Measurements from ENCODE around the gene CCDC106.

Gene CCDC106

GRCh38 chr19:55623561-55623960 lies 24.5 kb upstream of the CCDC106 start:
- Histone ChIP-seq H3K9me3 (ENCODE audit: insufficient read depth, low read depth, low read length) (no peaks in the 10 kb centered on the region), H3K4me3 (ENCODE audit: low read length) (peak overlapping the region; percentile 45), H3K4me1 (ENCODE audit: insufficient read depth, low read length) (no peaks in the 10 kb centered on the region), H3K27ac (ENCODE audit: low read depth, low read length) (no peak overlapping the region), H3K27me3 (ENCODE audit: insufficient read depth, low read length) (no peaks in the 10 kb centered on the region), H3K36me3 (ENCODE audit: insufficient read depth, low read length) (peaks cover 12% of the 10 kb centered on the region; the same call in 1 of the 2 replicates), H3K9ac (ENCODE audit: low read depth, low read length) (no peak overlapping the region)
- WGBS, result 92% methylated on average over 6 of the region's 7 CpGs

GRCh38 chr19:55624109-55625003 lies 23.7 kb upstream of the CCDC106 start, which contains the start of gene ZNF784:
Gene ZNF784 (minus strand): TSS chr19:55624566. CDS start chr19:55624561, 5 bp downstream.
- 2% methylated on average over 52 of the region's 56 CpGs for WGBS
- peak within 1 kb of the TSS; percentile 99 for H3K27ac ChIP-seq (ENCODE audit: low read depth, low read length)
- H3K4me1 ChIP-seq (ENCODE audit: insufficient read depth, low read length), result no peaks in the 10 kb centered on the region
- H3K4me3 ChIP-seq (ENCODE audit: low read length), result peak within 1 kb of the TSS; percentile 61
- H3K9ac ChIP-seq (ENCODE audit: low read depth, low read length), result peak within 1 kb of the TSS; percentile 74
- H3K9me3 ChIP-seq (ENCODE audit: insufficient read depth, low read depth, low read length), result no peaks in the 10 kb centered on the region
- no peaks in the 10 kb centered on the region for H3K27me3 ChIP-seq (ENCODE audit: insufficient read depth, low read length)
- H3K36me3 ChIP-seq (ENCODE audit: insufficient read depth, low read length), result peaks cover 12% of the 10 kb centered on the region; the same call in 1 of the 2 replicates

GRCh38 chr19:55625004-55625326 lies 23.0 kb upstream of the CCDC106 start:
- peak overlapping the region; percentile 61 for H3K4me3 ChIP-seq (ENCODE audit: low read length)
- peak overlapping the region; percentile 99; the same call in 1 of the 2 replicates for H3K27ac ChIP-seq (ENCODE audit: low read depth, low read length)
- H3K9ac ChIP-seq (ENCODE audit: low read depth, low read length), result no peak overlapping the region

GRCh38 chr19:55626350-55626749 lies 21.7 kb upstream of the CCDC106 start:
- no peak overlapping the region for H3K4me3 ChIP-seq (ENCODE audit: low read length)
- no peaks in the 10 kb centered on the region for H3K27me3 ChIP-seq (ENCODE audit: insufficient read depth, low read length)
- H3K36me3 ChIP-seq (ENCODE audit: insufficient read depth, low read length), result no peaks in the 10 kb centered on the region
- no peak overlapping the region for H3K9ac ChIP-seq (ENCODE audit: low read depth, low read length)
- no peaks in the 10 kb centered on the region for H3K9me3 ChIP-seq (ENCODE audit: insufficient read depth, low read depth, low read length)
- H3K27ac ChIP-seq (ENCODE audit: low read depth, low read length), result no peak overlapping the region
- H3K4me1 ChIP-seq (ENCODE audit: insufficient read depth, low read length), result no peaks in the 10 kb centered on the region
- 92% methylated on average over 10 of the region's 11 CpGs for WGBS

More at GRCh38 chr19:55625004-55625326, 23.0 kb upstream of the CCDC106 start:
- no peaks in the 10 kb centered on the region for H3K9me3 ChIP-seq (ENCODE audit: insufficient read depth, low read depth, low read length)
- peaks cover 12% of the 10 kb centered on the region; the same call in 1 of the 2 replicates for H3K36me3 ChIP-seq (ENCODE audit: insufficient read depth, low read length)
- H3K4me1 ChIP-seq (ENCODE audit: insufficient read depth, low read length), result no peaks in the 10 kb centered on the region
- 62% methylated on average over 11 of the region's 11 CpGs for whole genome bisulfite sequencing
- H3K27me3 ChIP-seq (ENCODE audit: insufficient read depth, low read length), result no peaks in the 10 kb centered on the region

GRCh38 chr19:55632463-55632834 lies 15.6 kb upstream of the CCDC106 start:
- 32% methylated on average over 3 of the region's 3 CpGs for WGBS
- Histone ChIP-seq H3K27ac (ENCODE audit: low read depth, low read length) (no peak overlapping the region), H3K4me3 (ENCODE audit: low read length) (no peak overlapping the region)

GRCh38 chr19:55633861-55634260 lies 14.2 kb upstream of the CCDC106 start:
- Histone ChIP-seq H3K4me3 (ENCODE audit: low read length) (no peak overlapping the region), H3K27ac (ENCODE audit: low read depth, low read length) (no peak overlapping the region), H3K27me3 (ENCODE audit: insufficient read depth, low read length) (no peaks in the 10 kb centered on the region), H3K9ac (ENCODE audit: low read depth, low read length) (no peak overlapping the region), H3K9me3 (ENCODE audit: insufficient read depth, low read depth, low read length) (no peaks in the 10 kb centered on the region), H3K36me3 (ENCODE audit: insufficient read depth, low read length) (peaks cover 3% of the 10 kb centered on the region; the same call in 1 of the 2 replicates), H3K4me1 (ENCODE audit: insufficient read depth, low read length) (peaks cover 7% of the 10 kb centered on the region; the same call in 1 of the 2 replicates)
- 95% methylated on average over 8 of the region's 8 CpGs for WGBS

More at GRCh38 chr19:55632463-55632834, 15.6 kb upstream of the CCDC106 start:
- no peaks in the 10 kb centered on the region for H3K27me3 ChIP-seq (ENCODE audit: insufficient read depth, low read length)
- no peaks in the 10 kb centered on the region for H3K9me3 ChIP-seq (ENCODE audit: insufficient read depth, low read depth, low read length)
- no peak overlapping the region for H3K9ac ChIP-seq (ENCODE audit: low read depth, low read length)
- no peaks in the 10 kb centered on the region for H3K36me3 ChIP-seq (ENCODE audit: insufficient read depth, low read length)
- H3K4me1 ChIP-seq (ENCODE audit: insufficient read depth, low read length), result peaks cover 7% of the 10 kb centered on the region; the same call in 1 of the 2 replicates

- Histone ChIP-seq H3K4me1 (ENCODE audit: insufficient read depth, low read length) (peaks cover 7% of the 10 kb centered on the region; the same call in 1 of the 2 replicates), H3K9me3 (ENCODE audit: insufficient read depth, low read depth, low read length) (no peaks in the 10 kb centered on the region), H3K4me3 (ENCODE audit: low read length) (peak overlapping the region; percentile 99), H3K36me3 (ENCODE audit: insufficient read depth, low read length) (peaks cover 3% of the 10 kb centered on the region; the same call in 1 of the 2 replicates), H3K27ac (ENCODE audit: low read depth, low read length) (peak overlapping the region; percentile 78), H3K27me3 (ENCODE audit: insufficient read depth, low read length) (no peaks in the 10 kb centered on the region), H3K9ac (ENCODE audit: low read depth, low read length) (peak overlapping the region; percentile 95)
- WGBS, result 9% methylated on average over 9 of the region's 9 CpGs
These were observed 12.7 kb upstream of the CCDC106 start for GRCh38 chr19:55635334-55635717.

- Histone ChIP-seq H3K9ac (ENCODE audit: low read depth, low read length) (peak overlapping the region; percentile 95), H3K4me3 (ENCODE audit: low read length) (peak overlapping the region; percentile 99), H3K27me3 (ENCODE audit: insufficient read depth, low read length) (no peaks in the 10 kb centered on the region), H3K9me3 (ENCODE audit: insufficient read depth, low read depth, low read length) (no peaks in the 10 kb centered on the region), H3K4me1 (ENCODE audit: insufficient read depth, low read length) (peaks cover 7% of the 10 kb centered on the region; the same call in 1 of the 2 replicates), H3K27ac (ENCODE audit: low read depth, low read length) (no peak overlapping the region), H3K36me3 (ENCODE audit: insufficient read depth, low read length) (peaks cover 3% of the 10 kb centered on the region; the same call in 1 of the 2 replicates)
- WGBS, result 79% methylated on average over 7 of the region's 7 CpGs
These were observed 12.1 kb upstream of the CCDC106 start for GRCh38 chr19:55635856-55636440.

- H3K9me3 ChIP-seq (ENCODE audit: insufficient read depth, low read depth, low read length), result no peaks in the 10 kb centered on the region
- H3K4me1 ChIP-seq (ENCODE audit: insufficient read depth, low read length), result peaks cover 7% of the 10 kb centered on the region; the same call in 1 of the 2 replicates
- no peaks in the 10 kb centered on the region for H3K27me3 ChIP-seq (ENCODE audit: insufficient read depth, low read length)
- H3K36me3 ChIP-seq (ENCODE audit: insufficient read depth, low read length), result peaks cover 3% of the 10 kb centered on the region; the same call in 1 of the 2 replicates
- H3K4me3 ChIP-seq (ENCODE audit: low read length), result no peak overlapping the region
- whole genome bisulfite sequencing, result 96% methylated on average over 4 of the region's 4 CpGs
- no peak overlapping the region for H3K9ac ChIP-seq (ENCODE audit: low read depth, low read length)
- H3K27ac ChIP-seq (ENCODE audit: low read depth, low read length), result no peak overlapping the region
These were observed 11.3 kb upstream of the CCDC106 start for GRCh38 chr19:55636723-55637122.

GRCh38 chr19:55637534-55637933 lies 10.5 kb upstream of the CCDC106 start:
- no peak overlapping the region for H3K27ac ChIP-seq (ENCODE audit: low read depth, low read length)
- peaks cover 7% of the 10 kb centered on the region; the same call in 1 of the 2 replicates for H3K4me1 ChIP-seq (ENCODE audit: insufficient read depth, low read length)
- no peaks in the 10 kb centered on the region for H3K9me3 ChIP-seq (ENCODE audit: insufficient read depth, low read depth, low read length)
- no peak overlapping the region for H3K4me3 ChIP-seq (ENCODE audit: low read length)
- peaks cover 3% of the 10 kb centered on the region; the same call in 1 of the 2 replicates for H3K36me3 ChIP-seq (ENCODE audit: insufficient read depth, low read length)
- 83% methylated on average over 11 of the region's 11 CpGs for WGBS
- H3K9ac ChIP-seq (ENCODE audit: low read depth, low read length), result no peak overlapping the region
- no peaks in the 10 kb centered on the region for H3K27me3 ChIP-seq (ENCODE audit: insufficient read depth, low read length)

GRCh38 chr19:55638864-55639359 lies 9.1 kb upstream of the CCDC106 start:
- Histone ChIP-seq H3K9ac (ENCODE audit: low read depth, low read length) (no peak overlapping the region), H3K27ac (ENCODE audit: low read depth, low read length) (no peak overlapping the region), H3K4me1 (ENCODE audit: insufficient read depth, low read length) (peaks cover 7% of the 10 kb centered on the region; the same call in 1 of the 2 replicates), H3K4me3 (ENCODE audit: low read length) (no peak overlapping the region), H3K27me3 (ENCODE audit: insufficient read depth, low read length) (no peaks in the 10 kb centered on the region), H3K9me3 (ENCODE audit: insufficient read depth, low read depth, low read length) (no peaks in the 10 kb centered on the region), H3K36me3 (ENCODE audit: insufficient read depth, low read length) (peaks cover 3% of the 10 kb centered on the region; the same call in 1 of the 2 replicates)
- 88% methylated on average over 6 of the region's 6 CpGs for WGBS
